SJCRH30 (cell line): ENCODE results near the gene KNDC1. TPM values are rescaled to one million over a fixed set of nuclear protein-coding genes. Genes with fewer than 3 reads are reported as not detected.
"Not testable (repeated sequence)": the region's sequence is repeated elsewhere in the genome, so short reads cannot be mapped to it uniquely, and the experiment has no call there.

ENCODE experiments used
- DNase-seq, 2 experiments: peaks; one replicate each; pipeline ENCODE4 v3.0.0-alpha.2; 2015 to 2020
- H3K27ac ChIP-seq: fragments of 250-450 bp; sonication (Bioruptor Pico); 2 replicates; pipeline ENCODE4 v1.5.1; 2020; ENCODE audit warnings: mild to moderate bottlenecking, moderate library complexity
- H3K27me3 ChIP-seq: fragments of 250-450 bp; sonication (Bioruptor Pico); 2 replicates; pipeline ENCODE4 v1.5.1; 2020; ENCODE audit warnings: mild to moderate bottlenecking, moderate library complexity
- H3K36me3 ChIP-seq: fragments of 250-450 bp; sonication (Bioruptor Pico); 2 replicates; pipeline ENCODE4 v1.5.1; 2020; ENCODE audit warnings: mild to moderate bottlenecking, moderate library complexity
- H3K4me1 ChIP-seq: fragments of 250-450 bp; sonication (Bioruptor Pico); 2 replicates; pipeline ENCODE4 v1.5.1; 2020; ENCODE audit warnings: mild to moderate bottlenecking, moderate library complexity
- H3K4me3 ChIP-seq: fragments of 250-450 bp; sonication (Bioruptor Pico); 2 replicates; pipeline ENCODE4 v1.5.1; 2020; ENCODE audit warnings: mild to moderate bottlenecking, moderate library complexity
- H3K9me3 ChIP-seq: fragments of 250-450 bp; sonication (Bioruptor Pico); replicated peaks from 2 replicates; pipeline ENCODE4 v1.5.1; 2020; ENCODE audit warnings: mild to moderate bottlenecking, moderate library complexity
- total RNA-seq: library from RNA; depleted of rRNA; stranded (reverse); fragments of >200 nt; shearing (Covaris generic); gene quantifications from 2 replicates; pipeline ENCODE4 v1.2.3, GENCODE V29; 2014

KNDC1 gene
- total RNA-seq, 1 experiment from 2014 or later = 1.1 TPM

DNA sequence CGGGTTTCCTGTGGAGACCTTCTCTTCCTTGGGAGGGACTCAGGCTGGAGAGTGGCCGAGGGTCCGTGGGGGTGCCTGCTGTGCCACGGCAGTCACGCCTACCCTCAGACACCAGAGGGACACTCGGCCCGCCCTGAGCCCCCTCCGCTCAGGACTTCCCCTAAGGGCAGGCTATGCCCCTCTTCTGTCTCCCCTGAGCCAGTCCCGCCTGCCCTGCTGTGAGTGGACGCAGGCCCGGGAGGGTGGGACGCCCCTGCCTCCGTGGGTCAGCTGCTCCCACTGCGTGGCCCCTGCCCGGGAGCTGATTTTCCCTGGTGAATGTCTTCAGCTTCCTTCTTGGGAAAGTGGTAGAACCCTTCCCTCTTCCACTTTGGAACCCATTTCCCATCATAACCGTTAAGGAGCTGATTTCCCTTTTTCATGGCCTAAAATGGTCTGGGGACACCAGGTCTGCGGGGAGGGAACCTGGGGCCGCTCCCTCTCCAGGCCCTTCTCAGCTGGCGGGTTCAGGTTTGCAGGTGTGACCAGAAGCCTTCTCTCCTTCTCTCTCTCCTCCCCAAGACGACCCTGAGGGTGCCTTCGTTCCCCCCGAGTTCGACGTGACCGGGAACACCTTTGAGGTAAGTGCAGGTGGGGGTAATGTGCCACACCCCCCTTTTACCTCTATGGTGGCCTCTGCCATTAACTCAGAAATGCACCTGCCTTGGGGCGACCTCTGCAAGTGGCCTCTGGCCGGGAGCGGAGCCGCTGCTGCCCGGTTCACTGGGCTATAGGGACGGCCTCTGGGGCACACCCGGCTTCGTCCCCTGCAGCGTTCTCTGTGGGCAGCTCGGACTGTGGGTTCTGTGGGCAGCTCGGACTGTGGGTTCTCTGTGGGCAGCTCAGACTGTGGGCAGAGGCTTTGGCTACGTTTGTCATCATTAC, 7.9 kb downstream of the KNDC1 start:
- H3K9me3 ChIP-seq = no peaks in the 10 kb centered on the region
- H3K4me3 ChIP-seq = no peak overlapping the region
- no peaks in the 10 kb centered on the region for H3K4me1 ChIP-seq
- no peak overlapping the region for H3K27ac ChIP-seq
- no peaks in the 10 kb centered on the region for H3K36me3 ChIP-seq
- no peaks in the 10 kb centered on the region for H3K27me3 ChIP-seq
- DNase-seq = no peak

DNA sequence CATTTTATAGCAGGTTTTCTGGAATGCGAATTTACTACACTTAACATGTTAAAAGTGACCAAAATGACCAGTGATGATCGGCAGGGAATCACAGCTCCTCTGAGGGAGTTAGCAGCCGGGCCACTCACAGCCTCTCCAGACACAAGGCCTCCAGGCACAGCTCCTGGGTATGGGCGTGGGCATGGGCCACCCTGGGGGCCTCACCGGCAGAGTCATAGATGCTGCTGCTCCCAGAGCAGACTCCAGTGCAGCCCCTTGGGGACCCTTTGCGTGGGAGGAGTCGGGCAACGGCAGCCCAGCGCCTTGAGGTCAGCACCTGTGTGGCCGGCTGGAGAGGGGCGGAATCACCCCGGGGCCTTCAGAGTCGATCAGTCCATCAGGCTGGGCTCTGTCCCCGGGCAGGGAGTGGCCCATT, 8.6 kb downstream of the KNDC1 start:
- Histone ChIP-seq H3K4me1 (no peaks in the 10 kb centered on the region), H3K36me3 (no peaks in the 10 kb centered on the region), H3K27me3 (no peaks in the 10 kb centered on the region), H3K9me3 (no peaks in the 10 kb centered on the region), H3K27ac (no peak overlapping the region), H3K4me3 (no peak overlapping the region)
- no peak for DNase-seq

GRCh38 chr10:133169173-133169947, 9.3 kb downstream of the KNDC1 start:
- H3K4me1 ChIP-seq = no peaks in the 10 kb centered on the region
- no peaks in the 10 kb centered on the region for H3K9me3 ChIP-seq
- H3K27ac ChIP-seq = no peak overlapping the region
- no peaks in the 10 kb centered on the region for H3K36me3 ChIP-seq
- H3K27me3 ChIP-seq = no peaks in the 10 kb centered on the region
- DNase-seq = no peak
- H3K4me3 ChIP-seq = no peak overlapping the region

- Histone ChIP-seq H3K27ac (no peak overlapping the region), H3K9me3 (no peaks in the 10 kb centered on the region), H3K4me1 (no peaks in the 10 kb centered on the region), H3K4me3 (no peak overlapping the region), H3K36me3 (no peaks in the 10 kb centered on the region), H3K27me3 (no peaks in the 10 kb centered on the region)
- DNase-seq = no peak
Observed at GRCh38 chr10:133170092-133170491, 10.1 kb downstream of the KNDC1 start.

DNA sequence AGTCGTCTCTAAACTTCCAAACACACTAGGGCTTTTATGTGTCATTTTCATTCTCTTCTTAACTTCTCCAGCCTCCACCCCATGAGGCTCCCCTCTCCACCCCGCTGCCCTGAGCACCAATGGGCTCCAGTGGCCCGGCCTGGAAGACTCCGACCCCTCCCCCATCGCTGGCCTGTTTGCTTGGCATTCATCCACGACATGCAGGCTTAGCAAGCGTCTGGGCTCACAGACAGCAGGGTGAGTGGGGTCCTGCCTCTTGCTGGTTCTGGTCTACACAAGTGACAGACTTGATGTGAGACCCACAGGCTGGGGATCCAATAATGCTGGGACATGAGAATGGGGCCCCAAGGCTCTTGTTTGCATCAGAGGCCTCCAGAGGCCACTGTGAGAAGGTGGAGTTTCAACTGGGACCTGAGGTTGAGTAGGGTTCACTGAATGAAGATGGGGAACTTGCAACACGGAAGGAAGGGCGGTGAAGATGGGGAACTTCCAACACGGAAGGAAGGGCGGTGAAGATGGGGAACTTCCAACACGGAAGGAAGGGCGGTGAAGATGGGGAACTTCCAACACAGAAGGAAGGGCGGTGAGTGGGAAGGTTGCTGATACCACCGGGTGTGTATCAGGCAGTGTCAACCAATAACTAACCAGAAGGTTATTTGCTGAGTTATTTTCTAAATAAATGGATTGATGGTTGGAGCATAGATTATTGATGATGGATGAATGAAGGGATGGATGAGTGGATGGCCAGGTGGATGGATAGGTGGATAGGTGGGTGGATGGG, 14.0 kb downstream of the KNDC1 start:
- H3K4me3 ChIP-seq = no peak overlapping the region
- H3K9me3 ChIP-seq = no peaks in the 10 kb centered on the region
- H3K27me3 ChIP-seq = no peaks in the 10 kb centered on the region
- no peaks in the 10 kb centered on the region for H3K36me3 ChIP-seq
- H3K4me1 ChIP-seq = no peaks in the 10 kb centered on the region
- H3K27ac ChIP-seq = no peak overlapping the region
- DNase-seq = no peak

DNA sequence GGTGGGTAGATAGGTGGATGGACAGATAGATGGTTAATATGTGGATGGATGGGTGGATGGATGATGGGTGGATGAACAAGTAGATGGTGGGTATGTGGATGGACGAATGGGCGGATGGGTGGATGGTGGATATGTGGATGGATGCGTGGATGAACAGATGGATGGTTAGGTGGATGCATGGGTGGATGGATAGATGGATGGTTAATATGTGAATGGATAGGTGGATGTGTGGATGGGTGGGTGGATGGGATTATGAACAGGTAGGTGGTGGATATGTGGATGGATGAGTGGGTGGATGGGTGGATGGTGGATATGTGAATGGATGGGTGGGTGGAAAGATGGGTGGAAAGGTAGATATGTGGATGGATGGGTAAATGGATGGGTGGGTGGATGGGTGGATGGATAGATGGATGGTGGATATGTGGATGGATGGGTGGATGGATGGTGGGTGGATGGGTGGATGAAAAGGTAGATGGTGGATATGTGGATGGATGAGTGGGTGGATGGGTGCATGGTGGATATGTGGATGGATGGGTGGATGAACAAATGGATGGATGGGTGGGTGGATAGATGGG, 14.8 kb downstream of the KNDC1 start:
- no peak for DNase-seq
- no peaks in the 10 kb centered on the region for H3K36me3 ChIP-seq
- H3K27ac ChIP-seq = no peak overlapping the region
- H3K4me1 ChIP-seq = no peaks in the 10 kb centered on the region
- no peaks in the 10 kb centered on the region for H3K9me3 ChIP-seq
- H3K27me3 ChIP-seq = no peaks in the 10 kb centered on the region
- no peak overlapping the region for H3K4me3 ChIP-seq

GRCh38 chr10:133175624-133176023, 15.6 kb downstream of the KNDC1 start:
- DNase-seq, H3K36me3 ChIP-seq, H3K9me3 ChIP-seq, H3K4me3 ChIP-seq, H3K4me1 ChIP-seq, H3K27me3 ChIP-seq, H3K27ac ChIP-seq: not testable (repeated sequence)

DNA sequence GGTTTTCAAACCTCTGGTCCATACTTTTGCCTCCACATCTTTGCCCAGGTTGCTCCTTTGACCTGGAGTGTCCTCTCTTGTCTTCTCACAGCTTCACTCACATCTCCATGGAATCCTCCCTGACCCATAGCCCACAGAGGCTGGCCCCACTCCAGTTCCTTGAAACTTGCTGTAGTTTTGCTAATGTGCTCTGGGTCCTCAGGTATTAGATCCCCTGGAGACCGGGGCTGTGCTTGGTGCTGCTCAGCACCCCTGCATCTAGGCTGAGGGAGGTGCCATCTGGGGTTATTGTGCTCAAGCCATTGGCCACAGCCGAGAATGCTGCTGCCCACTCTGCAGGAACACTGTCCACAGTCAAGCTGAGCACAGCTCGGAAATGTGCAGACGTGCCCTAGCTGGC, 16.5 kb downstream of the KNDC1 start:
- Histone ChIP-seq H3K4me3 (no peak overlapping the region), H3K27ac (no peak overlapping the region), H3K27me3 (no peaks in the 10 kb centered on the region), H3K36me3 (no peaks in the 10 kb centered on the region), H3K9me3 (no peaks in the 10 kb centered on the region), H3K4me1 (no peaks in the 10 kb centered on the region)
- no peak for DNase-seq

DNA sequence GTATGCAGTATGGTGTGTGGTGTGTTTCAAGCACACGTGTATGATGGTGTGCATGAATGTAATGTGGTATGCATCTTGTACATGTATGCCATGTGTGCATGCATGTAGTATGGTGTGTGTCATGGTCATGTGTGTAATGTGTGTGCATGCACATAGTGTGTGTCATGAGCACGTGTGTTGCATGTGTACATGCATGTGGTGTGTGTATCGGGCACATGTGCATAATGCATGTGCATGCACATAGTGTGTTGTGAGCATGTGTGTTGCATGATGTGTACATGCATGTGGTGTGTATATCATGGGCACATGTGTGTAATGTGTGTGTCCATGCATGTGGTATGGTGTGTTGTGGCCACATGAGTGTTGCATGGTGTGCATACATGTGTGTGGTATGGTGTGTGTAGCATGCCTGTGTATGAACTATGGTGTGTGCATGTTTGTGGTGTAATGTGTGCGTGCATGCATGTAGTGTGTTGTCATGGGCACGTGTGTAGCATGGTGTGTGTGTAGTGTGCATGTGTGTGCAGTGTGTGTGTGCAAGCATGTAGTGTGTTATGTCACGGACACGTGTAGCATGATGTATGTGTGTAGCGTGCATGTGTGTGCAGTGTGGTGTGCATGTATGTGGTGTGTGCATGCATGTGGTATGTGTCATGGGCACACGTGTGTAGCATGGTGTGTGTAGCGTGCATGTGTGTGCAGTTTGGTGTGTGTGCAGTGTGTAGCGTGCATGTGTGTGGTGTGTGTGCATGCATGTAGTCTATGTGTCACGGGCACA, 17.6 kb downstream of the KNDC1 start:
- Histone ChIP-seq H3K4me3 (no peak overlapping the region), H3K27ac (no peak overlapping the region), H3K27me3 (no peaks in the 10 kb centered on the region), H3K4me1 (no peaks in the 10 kb centered on the region), H3K36me3 (no peaks in the 10 kb centered on the region), H3K9me3 (no peaks in the 10 kb centered on the region)
- DNase-seq = no peak

GRCh38 chr10:133178357-133179127, 18.5 kb downstream of the KNDC1 start:
- no peaks in the 10 kb centered on the region for H3K9me3 ChIP-seq
- H3K27me3 ChIP-seq = no peaks in the 10 kb centered on the region
- H3K27ac ChIP-seq = no peak overlapping the region
- no peak for DNase-seq
- no peaks in the 10 kb centered on the region for H3K36me3 ChIP-seq
- no peak overlapping the region for H3K4me3 ChIP-seq
- no peaks in the 10 kb centered on the region for H3K4me1 ChIP-seq

GRCh38 chr10:133179128-133179520, 19.1 kb downstream of the KNDC1 start:
- Histone ChIP-seq H3K9me3 (no peaks in the 10 kb centered on the region), H3K27me3 (no peaks in the 10 kb centered on the region), H3K4me3 (no peak overlapping the region), H3K36me3 (no peaks in the 10 kb centered on the region), H3K4me1 (no peaks in the 10 kb centered on the region), H3K27ac (no peak overlapping the region)
- no peak for DNase-seq

DNA sequence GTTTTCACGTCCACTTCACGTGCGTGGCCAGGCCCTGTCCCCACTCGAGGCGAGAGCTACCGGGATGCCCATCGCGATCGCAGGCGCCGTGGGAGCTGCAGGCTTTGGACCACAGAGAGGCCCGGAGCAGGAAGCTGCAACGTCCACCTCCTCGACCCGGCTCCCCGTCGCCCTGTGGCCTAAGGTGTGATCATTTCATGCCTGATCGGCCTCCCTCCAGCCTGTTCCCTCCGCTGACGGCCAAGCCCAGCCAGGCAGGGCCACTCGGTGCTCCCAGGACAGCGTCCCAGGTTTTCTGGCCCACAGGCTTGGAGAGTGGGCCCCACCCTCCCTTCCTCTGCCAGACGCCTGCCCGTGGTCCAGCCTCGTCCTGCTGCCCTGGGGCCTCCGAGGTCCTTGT, 19.6 kb downstream of the KNDC1 start:
- DNase-seq = no peak
- H3K9me3 ChIP-seq = no peaks in the 10 kb centered on the region
- H3K36me3 ChIP-seq = no peaks in the 10 kb centered on the region

GRCh38 chr10:133180192-133180964, 20.4 kb downstream of the KNDC1 start:
- Histone ChIP-seq H3K4me3 (no peak overlapping the region), H3K9me3 (no peaks in the 10 kb centered on the region), H3K36me3 (no peaks in the 10 kb centered on the region), H3K27ac (no peak overlapping the region), H3K4me1 (no peaks in the 10 kb centered on the region), H3K27me3 (no peaks in the 10 kb centered on the region)
- DNase-seq = no peak

More for the DNA sequence above, 19.6 kb downstream of the KNDC1 start:
- Histone ChIP-seq H3K27ac (no peak overlapping the region), H3K4me3 (no peak overlapping the region), H3K4me1 (no peaks in the 10 kb centered on the region), H3K27me3 (no peaks in the 10 kb centered on the region)
